K562 (cell line): Measurements from ENCODE around the gene HDAC5.

Experiments
- BHLHE40 ChIP-seq: IDR thresholded peaks from 2 replicates; pipeline ENCODE4 v1.6.1; 2011; ENCODE audit warnings: low read length, improper control_type of control experiment
- CTCF ChIP-seq, 3 experiments: IDR thresholded peaks in 2 of 3; conservative IDR thresholded peaks in 1 of 3; 2 replicates each; pipeline ENCODE4 v1.5.1; 2011 to 2012; ENCODE audit warnings: low read length in 3 of 3, mild to moderate bottlenecking in 3 of 3, control low read depth in 2 of 3, improper control_type of control experiment in 1 of 3, inconsistent platforms in 1 of 3, low read depth in 1 of 3, mixed read lengths in 1 of 3, moderate library complexity in 1 of 3; ENCODE audit not compliant: insufficient read depth in 2 of 3
- ESRRA ChIP-seq: fragments of 450-650 bp; IDR thresholded peaks from 2 replicates; pipeline ENCODE4 v1.6.1; 2014; ENCODE audit warnings: low read depth, mild to moderate bottlenecking, moderate library complexity, borderline replicate concordance
- JUNB ChIP-seq: fragments of 450-650 bp; formaldehyde crosslinking; conservative IDR thresholded peaks from 2 replicates; pipeline ENCODE4 v1.4.0; 2020; ENCODE audit warnings: mild to moderate bottlenecking
- MAZ ChIP-seq, 2 experiments: fragments of 450-650 bp in 1 of 2; sonication (generic) in 1 of 2; formaldehyde crosslinking; IDR thresholded peaks in 1 of 2; conservative IDR thresholded peaks in 1 of 2; 2 replicates each; pipeline versions ENCODE4 v1.4.0 to v1.5.0; 2020; ENCODE audit warnings: mild to moderate bottlenecking in 1 of 2, missing genetic modification reagents in 1 of 2
- NFYB ChIP-seq: IDR thresholded peaks from 2 replicates; pipeline ENCODE4 v1.6.1; 2011; ENCODE audit warnings: mild to moderate bottlenecking, moderate library complexity; ENCODE audit not compliant: insufficient read length; ENCODE audit errors: extremely low read depth
- NR1H2 ChIP-seq: sonication (generic); formaldehyde crosslinking; IDR thresholded peaks from 2 replicates; pipeline ENCODE4 v1.4.0; 2020; ENCODE audit warnings: mild to moderate bottlenecking, missing genetic modification reagents
- RREB1 ChIP-seq: fragments of 250-450 bp; sonication (Bioruptor Pico); IDR thresholded peaks from 2 replicates; pipeline ENCODE4 v1.4.0; 2020
- SRF ChIP-seq, 2 experiments: fragments of 250-450, 450-650 bp in 1 of 2; sonication (Bioruptor Pico) in 1 of 2; sonication (generic) in 1 of 2; formaldehyde crosslinking; IDR thresholded peaks; 2 replicates each; pipeline versions ENCODE4 v1.5.0 to v1.5.1; 2020 to 2022; ENCODE audit warnings: mild to moderate bottlenecking in 1 of 2, missing genetic modification reagents in 1 of 2
- ZNF79 ChIP-seq: fragments of 250-450 bp; sonication (Bioruptor Pico); IDR thresholded peaks from 2 replicates; pipeline ENCODE4 v1.4.0; 2020; ENCODE audit warnings: low read depth, mild to moderate bottlenecking, moderate library complexity
- TF ChIP-seq, protein P1 (sequence below): sonication (generic); formaldehyde crosslinking; IDR thresholded peaks from 2 replicates; pipeline ENCODE4 v1.9.0; 2022; ENCODE audit warnings: mild to moderate bottlenecking, missing genetic modification reagents

- TF ChIP-seq CTCF (IDR thresholded peaks at IDR 0.05 in 2 of 3, conservative IDR thresholded peaks at IDR 0.05 in 1 of 3; ENCODE audit: insufficient read depth in 2 of 3, low read depth in 1 of 3, low read length in 3 of 3) (no peak), SRF (CRISPR knock-in tag; IDR thresholded peaks at IDR 0.05) (no peak), MAZ (CRISPR knock-in tag; conservative IDR thresholded peaks at IDR 0.05 in 1 of 2, IDR thresholded peaks at IDR 0.05 in 1 of 2) (no peak), JUNB (no peak), NFYB (no peak), NR1H2 (CRISPR knock-in tag) (no peak), BHLHE40 (no peak), ZNF79 (CRISPR knock-in tag) (no peak), ESRRA (no peak), RREB1 (CRISPR knock-in tag) (no peak)
- TF ChIP-seq, protein P1, sequence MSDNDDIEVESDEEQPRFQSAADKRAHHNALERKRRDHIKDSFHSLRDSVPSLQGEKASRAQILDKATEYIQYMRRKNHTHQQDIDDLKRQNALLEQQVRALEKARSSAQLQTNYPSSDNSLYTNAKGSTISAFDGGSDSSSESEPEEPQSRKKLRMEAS (CRISPR knock-in tag) = no peak
These were observed 89.5 kb downstream of the HDAC5 start for GRCh38 chr17:44033861-44034408.
